ENCODE measurements around the gene C1orf159.
A peak's percentile ranks its signal among the peaks of the same experiment; 100 is the strongest.
"Not testable (repeated sequence)": the region's sequence is repeated elsewhere in the genome, so short reads cannot be mapped to it uniquely, and the experiment has no call there.

Gene C1orf159

GRCh38 chr1:1099506-1100183 lies 16.2 kb downstream of the C1orf159 start:
- ATAC-seq (replicated peaks; ENCODE audit: extremely low read depth, poor library complexity, severe bottlenecking) = no peak
- H3K27ac Mint-ChIP-seq (ENCODE audit: low read depth) = peak overlapping the region; percentile 56

GRCh38 chr1:1098681-1099421 lies 17.0 kb downstream of the C1orf159 start:
- ATAC-seq (replicated peaks; ENCODE audit: extremely low read depth, poor library complexity, severe bottlenecking) (no peak), DNase-seq (ENCODE audit: low spot score in 2 of 2) (no peak)
- Mint-ChIP-seq H3K4me1 (peaks cover 22% of the 10 kb centered on the region), H3K27me3 (peaks cover 7% of the 10 kb centered on the region), H3K4me3 (peak overlapping the region; percentile 1), H3K27ac (ENCODE audit: low read depth) (peak overlapping the region; percentile 56), H3K36me3 (ENCODE audit: insufficient read depth) (peaks cover 4% of the 10 kb centered on the region), H3K9me3 (peaks cover 5% of the 10 kb centered on the region)

More at GRCh38 chr1:1099506-1100183, 16.2 kb downstream of the C1orf159 start:
- peaks cover 4% of the 10 kb centered on the region for H3K36me3 Mint-ChIP-seq (ENCODE audit: insufficient read depth)
- no peak for DNase-seq (ENCODE audit: low spot score in 2 of 2)
- H3K4me1 Mint-ChIP-seq = peaks cover 22% of the 10 kb centered on the region
- peaks cover 7% of the 10 kb centered on the region for H3K27me3 Mint-ChIP-seq
- H3K9me3 Mint-ChIP-seq = peaks cover 5% of the 10 kb centered on the region
- H3K4me3 Mint-ChIP-seq = peak overlapping the region; percentile 1

DNA sequence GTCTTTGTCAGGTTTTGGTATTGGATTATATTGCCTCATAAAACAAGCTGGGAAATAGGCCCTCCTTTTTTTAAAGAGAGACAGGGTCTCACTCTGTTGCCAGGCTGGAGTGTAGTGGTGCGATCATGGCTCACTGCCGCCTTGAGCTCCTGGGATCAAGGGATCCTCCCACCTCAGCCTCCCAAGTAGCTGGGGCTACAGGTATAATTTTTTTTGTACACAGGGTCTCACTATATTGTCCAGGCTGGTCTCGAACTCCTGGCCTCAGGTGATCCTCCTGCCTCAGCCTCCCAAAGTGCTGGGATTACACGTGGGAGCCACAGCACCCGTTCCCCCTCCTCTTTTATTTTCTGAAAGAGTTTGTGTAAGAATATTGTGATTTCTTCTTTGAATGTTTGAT lies 19.8 kb downstream of the C1orf159 start:
- DNase-seq (ENCODE audit: low spot score in 2 of 2); H3K9me3 Mint-ChIP-seq; ATAC-seq (replicated peaks; ENCODE audit: extremely low read depth, poor library complexity, severe bottlenecking); H3K4me3 Mint-ChIP-seq; H3K27ac Mint-ChIP-seq (ENCODE audit: low read depth); H3K36me3 Mint-ChIP-seq (ENCODE audit: insufficient read depth); H3K27me3 Mint-ChIP-seq: not testable (repeated sequence)
- peaks cover 27% of the 10 kb centered on the region for H3K4me1 Mint-ChIP-seq

GRCh38 chr1:1094981-1095380 lies 20.9 kb downstream of the C1orf159 start:
- H3K27me3 Mint-ChIP-seq = peaks cover 7% of the 10 kb centered on the region
- H3K36me3 Mint-ChIP-seq (ENCODE audit: insufficient read depth) = peaks cover 4% of the 10 kb centered on the region
- H3K4me1 Mint-ChIP-seq = peaks cover 22% of the 10 kb centered on the region
- H3K27ac Mint-ChIP-seq (ENCODE audit: low read depth) = no peak overlapping the region
- no peak overlapping the region for H3K4me3 Mint-ChIP-seq
- H3K9me3 Mint-ChIP-seq = no peaks in the 10 kb centered on the region
- ATAC-seq (replicated peaks; ENCODE audit: extremely low read depth, poor library complexity, severe bottlenecking) (no peak), DNase-seq (ENCODE audit: low spot score in 2 of 2) (no peak)

GRCh38 chr1:1093610-1093943 lies 22.3 kb downstream of the C1orf159 start:
- DNase-seq (ENCODE audit: low spot score in 2 of 2) (no peak), ATAC-seq (replicated peaks; ENCODE audit: extremely low read depth, poor library complexity, severe bottlenecking) (no peak)
- Mint-ChIP-seq H3K9me3 (no peaks in the 10 kb centered on the region), H3K27me3 (peaks cover under 1% of the 10 kb centered on the region), H3K4me3 (no peak overlapping the region), H3K27ac (ENCODE audit: low read depth) (no peak overlapping the region), H3K4me1 (peaks cover 9% of the 10 kb centered on the region), H3K36me3 (ENCODE audit: insufficient read depth) (peaks cover 2% of the 10 kb centered on the region)

DNA sequence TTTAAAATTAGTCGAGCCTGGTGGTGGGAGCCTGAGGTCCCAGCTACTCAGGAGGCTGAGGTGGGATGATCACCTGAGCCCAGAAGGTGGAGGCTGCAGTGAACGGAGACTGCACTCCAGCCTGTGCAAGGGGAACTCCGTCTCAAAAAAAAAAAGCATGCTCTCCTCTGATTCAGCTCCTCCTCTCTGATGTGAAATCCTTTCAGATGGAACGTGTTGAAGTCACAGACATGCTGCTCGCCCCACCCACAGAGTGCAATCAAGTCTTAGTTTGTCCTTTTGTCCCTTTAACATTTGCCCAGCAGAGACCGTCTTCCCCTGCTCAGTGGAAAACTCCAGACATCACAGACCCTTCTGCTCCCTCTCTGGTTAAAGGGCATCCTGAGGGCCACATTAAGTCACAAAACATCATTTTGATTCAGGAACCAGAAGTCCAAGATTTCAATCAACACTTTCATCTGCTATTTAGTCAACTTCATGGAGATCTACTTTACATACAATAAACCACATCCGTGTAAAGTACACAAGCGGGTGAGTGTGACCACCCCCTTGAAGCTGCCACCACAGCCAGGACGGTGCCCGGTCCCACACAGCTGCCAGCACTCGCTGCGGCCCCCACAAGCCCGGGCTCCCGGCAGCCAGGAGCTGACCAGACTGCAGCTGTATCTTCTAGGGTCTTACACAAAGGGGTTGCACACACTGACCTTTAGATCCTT lies 22.8 kb downstream of the C1orf159 start:
- no peaks in the 10 kb centered on the region for H3K9me3 Mint-ChIP-seq
- H3K36me3 Mint-ChIP-seq (ENCODE audit: insufficient read depth) = peaks cover 2% of the 10 kb centered on the region
- DNase-seq (ENCODE audit: low spot score in 2 of 2) (no peak), ATAC-seq (replicated peaks; ENCODE audit: extremely low read depth, poor library complexity, severe bottlenecking) (no peak)
- H3K27ac Mint-ChIP-seq (ENCODE audit: low read depth) = no peak overlapping the region
- no peak overlapping the region for H3K4me3 Mint-ChIP-seq
- peaks cover 9% of the 10 kb centered on the region for H3K4me1 Mint-ChIP-seq
- no peaks in the 10 kb centered on the region for H3K27me3 Mint-ChIP-seq

- ATAC-seq (replicated peaks; ENCODE audit: extremely low read depth, poor library complexity, severe bottlenecking) = no peak
- Mint-ChIP-seq H3K36me3 (ENCODE audit: insufficient read depth) (peaks cover 2% of the 10 kb centered on the region), H3K27me3 (no peaks in the 10 kb centered on the region), H3K4me3 (no peak overlapping the region), H3K27ac (ENCODE audit: low read depth) (no peak overlapping the region), H3K9me3 (no peaks in the 10 kb centered on the region), H3K4me1 (peaks cover 9% of the 10 kb centered on the region)
- DNase-seq (ENCODE audit: low spot score in 2 of 2) = no peak
Observed at GRCh38 chr1:1092149-1092855, 23.6 kb downstream of the C1orf159 start.

DNA sequence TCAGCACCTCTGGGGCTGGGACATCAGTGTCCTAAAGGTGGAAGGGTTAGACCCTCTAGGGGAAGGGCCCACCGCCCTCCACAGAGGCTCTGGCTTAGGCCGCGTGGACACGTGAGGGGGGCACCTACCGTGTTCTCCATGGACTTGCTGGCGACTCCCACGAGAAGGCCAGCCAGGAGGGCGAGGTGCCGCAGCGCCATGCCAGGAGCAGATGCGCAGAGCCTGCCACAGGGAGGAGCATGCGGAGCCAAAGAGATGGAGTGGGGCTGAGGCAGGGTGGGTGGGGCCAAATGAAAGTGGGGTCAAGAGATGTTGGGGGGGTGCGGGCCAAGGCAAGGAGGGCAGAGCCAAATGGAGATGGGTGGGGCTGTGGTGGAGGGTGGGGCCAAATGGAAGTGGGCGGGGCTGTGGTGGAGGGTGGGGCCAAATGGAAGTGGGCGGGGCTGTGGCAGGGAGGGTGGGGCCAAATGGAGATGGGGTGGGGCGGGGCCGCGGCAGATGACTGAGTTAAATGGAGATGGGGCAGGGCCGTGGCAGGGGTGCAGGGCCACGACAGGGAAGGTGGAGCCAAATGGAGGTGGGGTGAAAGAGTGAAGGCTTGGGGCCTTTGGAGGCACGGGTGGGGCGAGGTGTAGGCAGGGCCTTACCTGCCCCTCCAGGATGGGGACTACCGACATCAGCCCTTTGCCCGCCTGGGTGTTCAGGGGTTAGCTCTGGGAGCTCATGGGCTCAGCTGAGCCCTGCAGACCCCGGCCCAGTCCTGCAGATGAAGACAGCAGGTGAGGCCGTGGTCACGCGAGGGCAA lies 24.3 kb downstream of the C1orf159 start:
- Mint-ChIP-seq H3K36me3 (ENCODE audit: insufficient read depth) (peaks cover 2% of the 10 kb centered on the region), H3K27me3 (no peaks in the 10 kb centered on the region), H3K4me1 (peaks cover 9% of the 10 kb centered on the region), H3K27ac (ENCODE audit: low read depth) (no peak overlapping the region), H3K4me3 (no peak overlapping the region), H3K9me3 (no peaks in the 10 kb centered on the region)
- DNase-seq (ENCODE audit: low spot score in 2 of 2) = no peak
- no peak for ATAC-seq (replicated peaks; ENCODE audit: extremely low read depth, poor library complexity, severe bottlenecking)

- H3K27ac Mint-ChIP-seq (ENCODE audit: low read depth) = no peak overlapping the region
- peaks cover 9% of the 10 kb centered on the region for H3K4me1 Mint-ChIP-seq
- no peaks in the 10 kb centered on the region for H3K27me3 Mint-ChIP-seq
- H3K36me3 Mint-ChIP-seq (ENCODE audit: insufficient read depth) = peaks cover 2% of the 10 kb centered on the region
- ATAC-seq (replicated peaks; ENCODE audit: extremely low read depth, poor library complexity, severe bottlenecking) = no peak
- H3K4me3 Mint-ChIP-seq = no peak overlapping the region
- H3K9me3 Mint-ChIP-seq = no peaks in the 10 kb centered on the region
- DNase-seq (ENCODE audit: low spot score in 2 of 2) = no peak
Observed at GRCh38 chr1:1090424-1091343, 25.2 kb downstream of the C1orf159 start.

DNA sequence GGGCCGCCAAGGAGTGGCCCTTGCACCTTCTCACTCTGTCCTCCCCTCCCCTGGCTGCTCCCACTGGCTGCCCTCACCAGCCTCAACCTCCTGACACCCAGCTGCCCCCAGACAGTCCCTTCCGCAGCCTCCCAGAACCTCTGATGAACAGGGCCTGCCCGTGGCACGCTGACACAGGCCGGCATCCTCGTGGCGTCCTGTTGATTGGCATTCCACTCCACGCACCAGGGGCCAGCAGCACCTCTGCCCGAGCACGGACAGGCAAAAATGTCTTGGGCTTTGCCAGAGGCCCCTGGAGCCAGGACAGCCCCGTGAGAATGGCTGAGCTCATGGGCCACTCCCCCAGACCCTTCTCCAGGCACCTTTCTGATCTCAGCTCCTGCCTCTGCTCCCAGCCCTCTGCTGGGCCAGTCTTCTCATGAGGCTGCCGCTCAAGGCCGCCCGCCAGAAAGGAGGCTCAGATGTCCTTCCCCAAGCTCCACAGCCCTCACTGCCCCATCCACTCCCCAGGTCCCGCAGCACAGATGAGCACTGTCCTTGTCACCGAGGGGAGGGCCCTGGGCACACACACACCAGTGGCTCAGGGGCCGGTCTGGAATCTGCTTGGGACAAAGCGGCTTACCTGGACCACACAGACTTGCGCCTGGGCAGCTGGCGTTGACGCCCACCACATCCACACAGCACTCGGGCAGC lies 26.0 kb downstream of the C1orf159 start:
- Mint-ChIP-seq H3K4me1 (peaks cover 9% of the 10 kb centered on the region), H3K4me3 (no peak overlapping the region), H3K36me3 (ENCODE audit: insufficient read depth) (peaks cover 1% of the 10 kb centered on the region), H3K9me3 (no peaks in the 10 kb centered on the region), H3K27ac (ENCODE audit: low read depth) (no peak overlapping the region), H3K27me3 (no peaks in the 10 kb centered on the region)
- ATAC-seq (replicated peaks; ENCODE audit: extremely low read depth, poor library complexity, severe bottlenecking) = no peak
- DNase-seq (ENCODE audit: low spot score in 2 of 2) = no peak

Measured in central memory CD8-positive, alpha-beta T cell (primary cell).